Erythroblast (primary cell): Measurements from ENCODE around the gene RPS6KA2.

ENCODE experiments used
- GATA1 ChIP-seq: IDR thresholded peaks from 2 replicates; pipeline ENCODE4 v1.6.1; 2011; ENCODE audit warnings: low read depth, mild to moderate bottlenecking, control low read depth, low read length, moderate library complexity
- POLR2A ChIP-seq: IDR thresholded peaks from 2 replicates; pipeline ENCODE4 v1.6.1; 2011; ENCODE audit warnings: mild to moderate bottlenecking, low read length

DNA sequence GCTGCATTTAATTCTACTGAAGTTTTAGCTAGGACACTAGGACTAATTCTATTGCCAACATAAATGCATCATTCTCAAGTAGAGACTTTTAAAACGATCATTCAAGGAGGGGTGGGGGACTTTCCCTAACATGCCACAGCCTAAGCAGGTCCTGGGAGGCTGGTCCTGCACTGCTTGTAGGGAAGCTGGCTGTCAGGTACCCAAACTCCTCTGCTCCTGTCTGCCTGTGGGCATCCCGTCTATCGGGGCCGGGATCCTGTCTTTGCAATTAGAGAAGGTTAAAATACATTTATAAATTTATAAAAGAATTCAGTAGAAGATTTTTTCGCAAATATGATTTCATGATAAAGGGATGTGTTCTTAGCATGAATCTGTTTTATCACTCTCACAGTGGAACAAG is 192.7 kb downstream of the RPS6KA2 start:
- TF ChIP-seq POLR2A: no peak
- TF ChIP-seq GATA1: no peak
